Measurements from ENCODE around the gene RIPOR3. TPM values are rescaled to one million over a fixed set of nuclear protein-coding genes. Genes with fewer than 3 reads are reported as not detected.
"Not testable (repeated sequence)": the region's sequence is repeated elsewhere in the genome, so short reads cannot be mapped to it uniquely, and the experiment has no call there.

RIPOR3 gene
- total RNA-seq, 1 donor from 2014 or later = 5.1 TPM

DNA sequence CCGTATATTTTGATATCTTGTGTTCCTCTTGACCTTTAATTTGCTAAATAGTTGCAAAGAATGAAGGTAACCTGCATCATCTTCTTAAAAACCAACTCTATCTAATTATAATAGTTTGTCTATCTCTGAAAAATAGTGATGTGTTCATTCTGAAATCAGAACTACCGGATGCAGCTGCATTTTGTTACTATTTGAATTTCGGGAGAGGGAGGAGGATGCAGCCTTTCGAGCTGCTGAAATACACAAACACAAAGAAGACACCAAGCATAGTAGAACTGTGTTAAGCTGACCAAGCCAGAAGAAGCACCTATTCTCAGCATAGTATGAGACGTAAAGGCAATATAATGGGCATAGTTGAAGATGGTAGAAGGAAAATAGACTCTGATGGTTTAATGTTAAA is 148.0 kb downstream of the RIPOR3 start:
- TF ChIP-seq CTCF (conservative IDR thresholded peaks at IDR 0.05) = no peak
- H3K27ac Mint-ChIP-seq = no peak overlapping the region
- no peaks in the 10 kb centered on the region for H3K27me3 Mint-ChIP-seq
- no peaks in the 10 kb centered on the region for H3K9me3 Mint-ChIP-seq
- no peak for DNase-seq (ENCODE audit: extremely low spot score, unreplicated experiment)
- no peaks in the 10 kb centered on the region for H3K36me3 Mint-ChIP-seq
- peaks cover 28% of the 10 kb centered on the region for H3K4me1 Mint-ChIP-seq (ENCODE audit: unreplicated experiment)
- no peak overlapping the region for H3K4me3 Mint-ChIP-seq

GRCh38 chr20:50541606-50542041 is 149.7 kb downstream of the RIPOR3 start:
- H3K27me3 Mint-ChIP-seq = no peaks in the 10 kb centered on the region
- peaks cover 5% of the 10 kb centered on the region for H3K36me3 Mint-ChIP-seq
- H3K4me1 Mint-ChIP-seq (ENCODE audit: unreplicated experiment) = peaks cover 31% of the 10 kb centered on the region
- H3K4me3 Mint-ChIP-seq = no peak overlapping the region
- no peaks in the 10 kb centered on the region for H3K9me3 Mint-ChIP-seq
- TF ChIP-seq CTCF (conservative IDR thresholded peaks at IDR 0.05) = no peak
- DNase-seq (ENCODE audit: extremely low spot score, unreplicated experiment) = no peak
- H3K27ac Mint-ChIP-seq = peak overlapping the region; percentile 19

DNA sequence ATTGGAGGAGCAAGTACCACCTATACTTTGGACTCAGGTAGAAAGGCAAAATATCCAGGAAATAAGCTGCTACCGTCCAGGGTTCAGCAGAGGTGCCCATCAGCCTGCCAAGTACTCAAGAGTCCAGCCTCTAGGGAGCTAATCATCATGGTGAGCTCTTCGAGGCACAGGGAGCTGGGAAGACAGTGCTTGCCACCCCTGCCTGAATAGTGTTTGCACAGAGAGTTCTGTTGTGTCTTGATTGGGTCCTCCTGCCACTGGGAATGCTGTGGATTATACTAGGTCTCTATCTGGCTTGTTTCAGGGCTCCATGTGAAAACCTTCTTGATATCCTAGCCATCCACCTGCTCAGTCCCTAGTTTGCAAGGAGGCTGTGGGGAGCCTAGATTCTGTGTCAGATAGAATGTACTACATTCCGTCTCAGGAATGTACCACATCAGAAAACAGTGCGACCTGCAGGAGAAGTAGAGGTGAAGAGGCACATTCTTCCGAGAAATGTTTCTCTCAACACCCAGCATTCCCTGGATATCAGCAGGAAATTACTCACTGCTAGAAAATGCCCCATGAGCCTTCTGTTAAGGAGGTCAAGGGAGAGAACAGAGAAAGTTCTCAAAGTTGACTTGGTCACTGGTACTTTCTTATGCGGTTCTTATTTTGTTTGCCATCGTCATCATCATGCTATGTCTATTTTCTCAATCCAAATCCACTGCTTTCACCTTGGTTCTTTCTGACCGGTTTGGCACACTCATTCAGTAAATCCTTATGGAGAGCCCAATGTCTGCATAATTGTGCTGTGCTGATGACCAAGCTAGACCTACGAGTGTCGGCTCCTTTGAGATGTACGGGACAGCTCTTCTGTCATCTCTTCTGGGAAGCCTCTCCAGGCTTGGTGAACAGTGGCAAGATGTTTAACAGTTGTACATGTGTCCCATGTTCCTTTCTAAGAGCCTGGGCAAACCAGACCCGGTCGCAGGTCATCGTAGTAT is 150.4 kb downstream of the RIPOR3 start:
- peaks cover 5% of the 10 kb centered on the region for H3K36me3 Mint-ChIP-seq
- H3K27ac Mint-ChIP-seq = peak overlapping the region; percentile 19
- no peaks in the 10 kb centered on the region for H3K27me3 Mint-ChIP-seq
- H3K4me1 Mint-ChIP-seq (ENCODE audit: unreplicated experiment) = peaks cover 37% of the 10 kb centered on the region
- no peak overlapping the region for H3K4me3 Mint-ChIP-seq
- no peak for TF ChIP-seq CTCF (conservative IDR thresholded peaks at IDR 0.05)
- H3K9me3 Mint-ChIP-seq = no peaks in the 10 kb centered on the region
- no peak for DNase-seq (ENCODE audit: extremely low spot score, unreplicated experiment)

DNA sequence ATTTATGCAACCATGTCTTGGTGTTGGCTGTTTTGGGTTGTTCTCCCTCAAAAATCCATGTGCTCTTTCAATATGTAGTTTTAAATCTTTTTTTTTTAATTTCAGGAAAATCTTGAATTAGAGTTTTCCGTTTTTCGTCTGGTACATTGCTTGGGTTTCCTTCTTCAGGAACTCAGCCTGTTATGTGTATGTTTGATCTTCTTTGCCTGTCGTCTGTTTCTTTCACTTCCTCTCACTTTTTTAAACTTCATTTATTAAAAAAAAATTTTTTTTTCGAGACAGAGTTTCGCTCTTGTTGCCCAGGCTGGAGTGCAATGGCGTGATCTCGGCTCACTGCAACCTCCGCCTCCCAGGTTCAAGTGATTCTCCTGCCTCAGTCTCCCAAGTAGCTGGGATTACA is 151.5 kb downstream of the RIPOR3 start:
- not testable (repeated sequence) for H3K27me3 Mint-ChIP-seq; H3K36me3 Mint-ChIP-seq; H3K4me3 Mint-ChIP-seq; H3K27ac Mint-ChIP-seq; H3K9me3 Mint-ChIP-seq; DNase-seq (ENCODE audit: extremely low spot score, unreplicated experiment)
- peaks cover 46% of the 10 kb centered on the region for H3K4me1 Mint-ChIP-seq (ENCODE audit: unreplicated experiment)

DNA sequence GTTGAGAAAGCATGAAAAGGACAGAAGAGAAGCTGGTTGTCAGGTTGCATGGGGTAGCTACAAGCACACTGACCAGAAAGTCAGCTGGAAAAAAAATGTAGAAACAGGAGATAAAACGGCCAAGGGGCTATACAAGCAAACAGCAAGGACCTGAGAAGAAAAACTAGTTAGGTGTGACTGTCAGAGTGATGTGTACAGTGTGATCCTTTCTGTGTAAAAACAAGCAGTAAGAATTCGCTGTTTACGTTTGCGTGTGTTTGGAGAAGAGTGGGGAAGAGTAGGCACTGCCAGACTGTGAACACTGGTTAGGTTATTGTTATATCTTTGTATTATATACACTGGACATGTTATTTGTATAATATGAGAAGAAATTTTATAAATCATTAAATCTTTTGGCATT is 153.1 kb downstream of the RIPOR3 start:
- no peak for DNase-seq (ENCODE audit: extremely low spot score, unreplicated experiment)
- Mint-ChIP-seq H3K9me3 (no peaks in the 10 kb centered on the region), H3K27me3 (no peaks in the 10 kb centered on the region), H3K4me1 (ENCODE audit: unreplicated experiment) (peaks cover 50% of the 10 kb centered on the region), H3K4me3 (peak overlapping the region; percentile 37), H3K36me3 (peaks cover 8% of the 10 kb centered on the region), H3K27ac (peak overlapping the region; percentile 70)
- TF ChIP-seq CTCF (conservative IDR thresholded peaks at IDR 0.05) = no peak

GRCh38 chr20:50537546-50538201 is 153.7 kb downstream of the RIPOR3 start:
- no peak for DNase-seq (ENCODE audit: extremely low spot score, unreplicated experiment)
- Mint-ChIP-seq H3K27me3 (no peaks in the 10 kb centered on the region), H3K9me3 (no peaks in the 10 kb centered on the region), H3K4me3 (peak overlapping the region; percentile 37), H3K4me1 (ENCODE audit: unreplicated experiment) (peaks cover 54% of the 10 kb centered on the region), H3K27ac (peak overlapping the region; percentile 70), H3K36me3 (peaks cover 8% of the 10 kb centered on the region)
- TF ChIP-seq CTCF (conservative IDR thresholded peaks at IDR 0.05) = no peak

All from type B pancreatic cell (in vitro differentiated cells).